OCI-LY7 (cell line): Measurements from ENCODE around the gene KLRK1. TPM values are rescaled to one million over a fixed set of nuclear protein-coding genes. Genes with fewer than 3 reads are reported as not detected.
A peak's percentile ranks its signal among the peaks of the same experiment; 100 is the strongest.
"Not testable (repeated sequence)": the region's sequence is repeated elsewhere in the genome, so short reads cannot be mapped to it uniquely, and the experiment has no call there.

Source experiments
- BruUV-seq: library from RNA; stranded (reverse); fragments of 400-500 nt; replicated peaks from 2 replicates; lab custom pipeline; 2021; lab: Mats Ljungman, UMichigan
- CTCF ChIA-PET: fragments of 300-600 bp; sonication (Branson Sonifier 250); formaldehyde crosslinking; loops from one replicate; lab custom pipeline; 2022; ENCODE audit warnings: antibody characterized with exemption; ENCODE audit not compliant: unreplicated experiment; lab: Charles Lee
- POLR2A ChIA-PET: fragments of 300-600 bp; sonication (Branson Sonifier 250); formaldehyde crosslinking; loops from one replicate; lab custom pipeline; 2022; ENCODE audit warnings: antibody characterized with exemption; lab: Charles Lee
- DNase-seq: peaks from one replicate; pipeline ENCODE4 v3.0.0-alpha.2; 2015; ENCODE audit warnings: low spot score
- H2AFZ ChIP-seq: fragments of 200-600 bp; sonication (generic), shearing (Covaris generic); 2 replicates; pipeline ENCODE4 v1.6.1; 2014; ENCODE audit warnings: mild to moderate bottlenecking, antibody characterized with exemption, low read length, moderate library complexity
- H3K27ac ChIP-seq: fragments of 200-600 bp; sonication (generic); 2 replicates; pipeline ENCODE4 v1.5.1; 2014; ENCODE audit warnings: mixed run types, low read depth, mild to moderate bottlenecking, moderate library complexity, low read length, inconsistent platforms; ENCODE audit not compliant: poor library complexity, severe bottlenecking
- H3K36me3 ChIP-seq: fragments of 200-600 bp; sonication (generic); 2 replicates; pipeline ENCODE4 v1.6.1; 2014; ENCODE audit warnings: mild to moderate bottlenecking, antibody characterized with exemption, low read length, moderate library complexity, mixed read lengths; ENCODE audit not compliant: insufficient read depth
- H3K4me1 ChIP-seq: fragments of 200-600 bp; sonication (generic); 2 replicates; pipeline ENCODE4 v1.5.1; 2014; ENCODE audit warnings: mild to moderate bottlenecking, low read length; ENCODE audit not compliant: insufficient read depth, poor library complexity, severe bottlenecking
- H3K4me2 ChIP-seq: fragments of 200-600 bp; sonication (generic); 2 replicates; pipeline ENCODE4 v1.6.1; 2014; ENCODE audit warnings: mild to moderate bottlenecking, low read length
- H3K4me3 ChIP-seq: fragments of 200-600 bp; sonication (generic); 2 replicates; pipeline ENCODE4 v1.5.1; 2014; ENCODE audit warnings: mild to moderate bottlenecking, low read depth, low read length; ENCODE audit not compliant: poor library complexity, severe bottlenecking
- H3K79me2 ChIP-seq: fragments of 200-600 bp; sonication (generic); 2 replicates; pipeline ENCODE4 v1.6.1; 2016; ENCODE audit warnings: low read depth, mild to moderate bottlenecking, low read length, moderate library complexity, mixed read lengths; ENCODE audit not compliant: insufficient read depth
- H3K9me2 ChIP-seq: fragments of 200-600 bp; sonication (generic); 2 replicates; pipeline ENCODE4 v1.6.1; 2016; ENCODE audit warnings: mild to moderate bottlenecking, low read length, mixed read lengths; ENCODE audit not compliant: insufficient read depth
- H3K9me3 ChIP-seq: fragments of 200-600 bp; sonication (generic); 2 replicates; pipeline ENCODE4 v1.6.1; 2014; ENCODE audit warnings: mild to moderate bottlenecking, mixed run types, low read length, mixed read lengths
- H4K20me1 ChIP-seq: fragments of 200-600 bp; sonication (generic); 2 replicates; pipeline ENCODE4 v1.6.1; 2014; ENCODE audit warnings: mild to moderate bottlenecking, antibody characterized with exemption, low read length, moderate library complexity, mixed read lengths; ENCODE audit not compliant: insufficient read depth
- EZH2phosphoT487 ChIP-seq: fragments of 200-600 bp; sonication (generic); IDR thresholded peaks from 2 replicates; pipeline ENCODE4 v1.6.1; 2018; ENCODE audit warnings: low read depth, borderline replicate concordance, mild to moderate bottlenecking, mixed run types, antibody characterized with exemption, low read length, moderate library complexity, mixed read lengths
- intact Hi-C: fragments of 100-400 bp; cut with micrococcal nuclease; formaldehyde crosslinking; loops from one replicate; pipeline ENCODE4 v1.10.0; 2022; ENCODE audit not compliant: unreplicated experiment
- total RNA-seq, 2 experiments: library from RNA; depleted of rRNA in 1 of 2; stranded (reverse); fragments of >200 nt in 1 of 2; shearing (Covaris generic) in 1 of 2; gene quantifications; 2 replicates each; pipeline ENCODE4 v1.2.3, GENCODE V29; 2014 to 2022
- TF ChIP-seq, protein P1 (sequence below): fragments of 200-600 bp; sonication (generic); conservative IDR thresholded peaks from 2 replicates; pipeline ENCODE4 v1.5.1; 2014; ENCODE audit warnings: mild to moderate bottlenecking, antibody characterized with exemption, low read length, moderate library complexity, mixed read lengths

KLRK1 gene
- total RNA-seq, 2 experiments from 2014 or later: 26.6 to 35.7 TPM

DNA sequence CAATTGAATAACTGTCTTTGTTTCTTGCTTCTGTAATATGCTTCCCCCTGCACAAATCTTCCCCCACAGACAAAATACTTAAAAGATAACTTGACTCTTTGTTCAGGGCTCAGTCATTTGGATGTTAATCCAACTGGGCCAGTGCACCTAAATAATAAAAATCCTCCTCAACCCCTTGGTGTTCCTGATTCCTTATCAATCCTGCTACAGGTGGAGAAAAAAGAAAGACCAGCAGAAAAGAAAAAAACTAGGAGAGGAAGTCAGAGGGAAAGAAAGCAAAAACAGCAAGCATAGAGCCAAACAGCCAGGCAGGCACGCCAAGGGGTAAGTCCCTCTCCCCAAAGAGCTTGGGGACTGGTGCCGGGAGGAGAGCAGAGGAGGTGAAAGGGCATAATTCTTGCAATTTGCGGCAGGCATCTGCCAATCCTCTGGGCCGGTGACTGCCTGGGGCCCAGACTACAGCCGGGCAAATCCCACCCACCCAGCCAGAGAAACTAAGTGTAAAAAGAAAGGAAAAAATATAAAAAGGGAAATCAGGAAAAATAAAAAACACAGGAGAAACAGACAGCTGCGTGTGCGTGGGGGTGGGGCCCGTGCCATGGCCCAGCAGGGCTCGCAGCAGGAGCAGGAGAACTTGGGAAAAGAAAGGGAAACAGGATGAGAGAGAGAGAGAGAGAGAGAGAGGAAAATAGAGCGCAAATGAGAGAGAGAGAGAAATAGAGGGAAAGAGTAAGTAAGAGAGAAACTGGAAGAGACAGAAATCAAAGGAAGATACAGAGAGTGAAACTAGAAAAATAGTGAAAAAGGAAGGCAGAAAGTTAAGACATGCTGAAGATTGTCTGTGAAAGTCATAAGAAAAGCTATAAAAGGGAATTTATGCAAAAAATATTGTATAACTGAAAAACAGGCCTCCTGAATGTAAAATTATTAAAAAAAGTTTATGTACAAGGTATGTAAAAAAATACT, 21.4 kb downstream of the KLRK1 start:
- CTCF ChIA-PET: no interaction called here
- intact Hi-C loops: no loop called here
- H3K4me1 ChIP-seq: peaks cover 41% of the 10 kb centered on the region

DNA sequence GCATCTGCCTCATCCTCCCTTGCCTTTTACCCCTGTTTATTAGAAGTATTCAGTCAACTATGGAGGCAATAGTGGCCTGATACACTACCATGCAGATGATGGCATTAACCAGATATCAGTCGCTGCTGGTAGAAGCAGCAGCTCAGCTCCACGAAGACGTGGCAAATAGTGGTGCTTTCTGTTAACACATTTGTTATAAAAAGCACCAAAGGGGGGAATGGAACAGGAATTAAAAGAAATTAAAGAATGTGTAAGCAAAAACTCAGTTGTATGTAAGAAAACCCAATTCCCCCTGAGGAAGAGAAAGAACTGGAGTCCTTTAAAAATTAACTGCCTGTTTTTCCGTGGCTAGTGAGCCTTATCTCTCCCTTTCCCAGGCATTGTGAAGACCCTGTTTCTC, 22.1 kb downstream of the KLRK1 start:
- intact Hi-C loops: loop anchor here (1.0 to 2.0 kb wide), 3 partner anchors 41 to 195 kb away; partner anchors contain the start of gene KLRC4
- H3K4me2 ChIP-seq, H3K27ac ChIP-seq, DNase-seq, H3K79me2 ChIP-seq, BruUV-seq, H3K9me2 ChIP-seq, H4K20me1 ChIP-seq, H3K4me3 ChIP-seq, H2AFZ ChIP-seq: not testable (repeated sequence)
- Histone ChIP-seq H3K36me3 (peaks cover 52% of the 10 kb centered on the region), H3K4me1 (peaks cover 41% of the 10 kb centered on the region), H3K9me3 (peaks cover 29% of the 10 kb centered on the region)
- POLR2A ChIA-PET: interaction anchor here (1.0 to 5.0 kb wide), 4 partner anchors 19 to 193 kb away, joined by 3 to 41 read pairs (median 7); no protein-coding TSS in a partner anchor
- CTCF ChIA-PET: interaction anchor here (1.1 kb wide), 1 partner anchor 196 kb away, joined by 3 read pairs; no protein-coding TSS in a partner anchor

More for the DNA sequence above, 21.4 kb downstream of the KLRK1 start:
- no peak for TF ChIP-seq EZH2phosphoT487
- TF ChIP-seq, protein P1, sequence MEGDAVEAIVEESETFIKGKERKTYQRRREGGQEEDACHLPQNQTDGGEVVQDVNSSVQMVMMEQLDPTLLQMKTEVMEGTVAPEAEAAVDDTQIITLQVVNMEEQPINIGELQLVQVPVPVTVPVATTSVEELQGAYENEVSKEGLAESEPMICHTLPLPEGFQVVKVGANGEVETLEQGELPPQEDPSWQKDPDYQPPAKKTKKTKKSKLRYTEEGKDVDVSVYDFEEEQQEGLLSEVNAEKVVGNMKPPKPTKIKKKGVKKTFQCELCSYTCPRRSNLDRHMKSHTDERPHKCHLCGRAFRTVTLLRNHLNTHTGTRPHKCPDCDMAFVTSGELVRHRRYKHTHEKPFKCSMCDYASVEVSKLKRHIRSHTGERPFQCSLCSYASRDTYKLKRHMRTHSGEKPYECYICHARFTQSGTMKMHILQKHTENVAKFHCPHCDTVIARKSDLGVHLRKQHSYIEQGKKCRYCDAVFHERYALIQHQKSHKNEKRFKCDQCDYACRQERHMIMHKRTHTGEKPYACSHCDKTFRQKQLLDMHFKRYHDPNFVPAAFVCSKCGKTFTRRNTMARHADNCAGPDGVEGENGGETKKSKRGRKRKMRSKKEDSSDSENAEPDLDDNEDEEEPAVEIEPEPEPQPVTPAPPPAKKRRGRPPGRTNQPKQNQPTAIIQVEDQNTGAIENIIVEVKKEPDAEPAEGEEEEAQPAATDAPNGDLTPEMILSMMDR: no peak
- no peak overlapping the region for H3K4me2 ChIP-seq
- no TSS peak for BruUV-seq
- H3K27ac ChIP-seq: no peak overlapping the region
- no peak for DNase-seq
- H3K9me2 ChIP-seq: no peaks in the 10 kb centered on the region
- no peaks in the 10 kb centered on the region for H3K79me2 ChIP-seq
- no peaks in the 10 kb centered on the region for H4K20me1 ChIP-seq
- H3K36me3 ChIP-seq: peaks cover 56% of the 10 kb centered on the region
- POLR2A ChIA-PET: interaction anchor here (1.4 kb wide), 1 partner anchor 22 kb away, joined by 4 read pairs; no protein-coding TSS in a partner anchor
- H3K9me3 ChIP-seq: peaks cover 29% of the 10 kb centered on the region
- H3K4me3 ChIP-seq: no peak overlapping the region
- no peak overlapping the region for H2AFZ ChIP-seq

DNA sequence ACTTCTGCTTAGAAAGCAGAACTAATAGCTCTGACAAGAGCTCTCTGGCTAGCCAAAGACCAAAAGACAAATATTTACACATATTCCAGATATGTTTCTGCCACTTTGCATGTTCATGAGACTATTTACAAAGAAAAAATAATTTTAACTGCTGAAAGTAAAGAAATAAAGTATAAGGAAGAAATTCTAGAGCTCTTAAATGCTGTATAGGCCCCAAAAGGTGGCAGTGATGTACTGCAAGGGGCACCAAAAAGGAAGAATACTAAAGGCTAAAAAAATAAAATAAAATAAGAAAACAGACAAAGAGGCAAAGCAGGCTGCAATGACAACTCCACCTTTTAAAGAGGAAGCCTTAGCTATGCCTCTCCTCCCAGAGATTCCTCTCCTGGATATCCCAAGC, 23.0 kb downstream of the KLRK1 start:
- BruUV-seq: no TSS peak

More for the DNA sequence above, 23.0 kb downstream of the KLRK1 start:
- peak; percentile 63 for DNase-seq
- no peaks in the 10 kb centered on the region for H3K9me2 ChIP-seq
- no peak overlapping the region; the same call in 1 of the 2 replicates for H2AFZ ChIP-seq
- intact Hi-C loops: loop anchor here (1.0 to 2.0 kb wide), 3 partner anchors 42 to 195 kb away; partner anchors contain the start of gene KLRC4
- H3K27ac ChIP-seq: peak overlapping the region; percentile 84
- H3K4me3 ChIP-seq: no peak overlapping the region
- H3K9me3 ChIP-seq: peaks cover 29% of the 10 kb centered on the region
- H3K36me3 ChIP-seq: peaks cover 44% of the 10 kb centered on the region
- no peaks in the 10 kb centered on the region for H4K20me1 ChIP-seq
- H3K4me2 ChIP-seq: 0 out of 2 replicates have a peak overlapping the region, but pooled peaks have one; percentile 86
- POLR2A ChIA-PET: interaction anchor here (0.6 to 5.0 kb wide), 11 partner anchors 16 to 273 kb away, joined by 3 to 41 read pairs (median 5); no protein-coding TSS in a partner anchor
- TF ChIP-seq EZH2phosphoT487: no peak
- TF ChIP-seq, protein P1: peak; percentile 81
- H3K4me1 ChIP-seq: peaks cover 41% of the 10 kb centered on the region
- CTCF ChIA-PET: interaction anchor here (0.8 to 1.4 kb wide), 4 partner anchors 19 to 197 kb away, joined by 3 to 4 read pairs (median 3); no protein-coding TSS in a partner anchor
- H3K79me2 ChIP-seq: no peaks in the 10 kb centered on the region
